Left lung (tissue), 10 donors: ENCODE data around the gene ZBTB20. TPM values are rescaled to one million over a fixed set of nuclear protein-coding genes. Genes with fewer than 3 reads are reported as not detected.

Experiments used
- ATAC-seq: fragments of 200-7000 bp; cut with Tn5 transposase; one replicate; pipeline ENCODE4 v1.9.1; 2020; ENCODE audit warnings: moderate library complexity
- DNase-seq, 4 donors: peaks; one replicate each; pipeline ENCODE4 v3.0.0-alpha.2; 2013 to 2020
- H3K27ac ChIP-seq, 2 donors: fragments of 200-600 bp; sonication (generic) in 1 of 2; one replicate each; pipeline versions ENCODE4 v1.5.0 to v1.8.0; 2020 to 2021
- H3K27me3 ChIP-seq, 2 donors: fragments of 200-600 bp; sonication (generic) in 1 of 2; one replicate each; pipeline versions ENCODE4 v1.5.0 to v1.8.0; 2020 to 2021
- H3K36me3 ChIP-seq, 2 donors: fragments of 200-600 bp; sonication (generic) in 1 of 2; one replicate each; pipeline versions ENCODE4 v1.5.0 to v1.8.0; 2020 to 2021
- H3K4me1 ChIP-seq, 2 donors: fragments of 200-600 bp; one replicate each; pipeline ENCODE4 v1.8.0; 2021
- H3K4me3 ChIP-seq, 2 donors: fragments of 200-600 bp; sonication (generic) in 1 of 2; one replicate each; pipeline versions ENCODE4 v1.5.0 to v1.8.0; 2020 to 2021; ENCODE audit warnings: mild to moderate bottlenecking in 1 of 2
- H3K9me3 ChIP-seq, 2 donors: fragments of 200-600 bp; sonication (generic) in 1 of 2; one replicate each; pipeline versions ENCODE4 v1.5.0 to v1.8.0; 2020 to 2021
- CTCF ChIP-seq, 2 donors: fragments of 200-600 bp; sonication (generic) in 1 of 2; IDR thresholded peaks; one replicate each; pipeline versions ENCODE4 v1.5.0 to v1.8.0; 2021; ENCODE audit warnings: antibody characterized with exemption in 2 of 2
- intact Hi-C, 2 donors: fragments of 100-400 bp; cut with DNase I; formaldehyde crosslinking; loops; one replicate each; pipeline versions ENCODE4 v1.11.2 to v1.14.2; 2022
- polyA plus RNA-seq, 6 donors: library from polyadenylated mRNA; unstranded; fragments of 120-200 nt; gene quantifications; one replicate each; pipeline ENCODE4 v1.2.1, GENCODE V29; 2013; ENCODE audit not compliant: insufficient read length in 6 of 6
- total RNA-seq, 2 donors: library from RNA; stranded (reverse); fragmentation: NEBNext Ultra II Directional; extraction: Animal tissue kit (Norgen Biotek cat#: 25700); gene quantifications; one replicate each; pipeline ENCODE4 v1.2.1, GENCODE V29; 2021
- donor health status: DM: no; HTN: yes; CAD: no.
- donor health status: DM: no; HTN: no; CAD: no.

Gene ZBTB20
- total and polyA plus RNA-seq, 8 donors, result 1.1 to 63.5 (median 6.0) TPM

- no peaks in the 10 kb centered on the region for H3K36me3 ChIP-seq
- H3K4me1 ChIP-seq, result no peaks in the 10 kb centered on the region
- no peak for ATAC-seq
- no peak overlapping the region for H3K27ac ChIP-seq
- DNase-seq, result no peak
- H3K27me3 ChIP-seq, result no peaks in the 10 kb centered on the region
- H3K9me3 ChIP-seq, result no peaks in the 10 kb centered on the region
- intact Hi-C loops, result no loop called here
- H3K4me3 ChIP-seq, result no peak overlapping the region
- TF ChIP-seq CTCF (IDR thresholded peaks at IDR 0.05), result no peak
These were observed 218.0 kb downstream of the ZBTB20 start for GRCh38 chr3:114928989-114929640.

DNA sequence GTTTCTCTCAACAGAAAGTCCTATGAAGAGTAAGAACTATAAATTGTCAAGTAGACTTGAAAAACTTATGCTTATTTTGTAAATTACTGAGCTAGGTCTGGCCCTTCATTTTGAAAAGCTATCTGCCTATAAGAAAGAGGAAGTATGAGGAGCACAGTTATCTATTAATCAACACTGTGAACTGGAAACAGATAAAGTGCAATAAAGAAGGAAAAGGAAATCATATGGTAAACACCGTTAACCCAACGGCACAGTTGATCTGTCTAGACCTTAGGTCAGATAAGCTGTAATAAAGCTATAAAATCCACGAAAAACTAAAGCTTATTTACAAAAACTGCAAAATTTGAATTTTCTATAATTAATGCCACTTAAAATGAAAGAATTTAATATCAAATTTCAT lies 242.5 kb downstream of the ZBTB20 start:
- H3K9me3 ChIP-seq, result no peaks in the 10 kb centered on the region
- DNase-seq (no peak), ATAC-seq (no peak)
- H3K27ac ChIP-seq, result no peak overlapping the region
- intact Hi-C loops, result no loop called here
- TF ChIP-seq CTCF (IDR thresholded peaks at IDR 0.05), result no peak
- H3K4me3 ChIP-seq, result no peak overlapping the region
- H3K27me3 ChIP-seq, result no peaks in the 10 kb centered on the region
- H3K4me1 ChIP-seq, result no peaks in the 10 kb centered on the region
- H3K36me3 ChIP-seq, result no peaks in the 10 kb centered on the region

GRCh38 chr3:114903213-114903612 lies 243.9 kb downstream of the ZBTB20 start:
- Histone ChIP-seq H3K27me3 (no peaks in the 10 kb centered on the region), H3K27ac (no peak overlapping the region), H3K36me3 (no peaks in the 10 kb centered on the region), H3K9me3 (no peaks in the 10 kb centered on the region), H3K4me1 (no peaks in the 10 kb centered on the region), H3K4me3 (no peak overlapping the region)
- TF ChIP-seq CTCF (IDR thresholded peaks at IDR 0.05), result no peak
- DNase-seq (no peak), ATAC-seq (no peak)
- intact Hi-C loops, result no loop called here

DNA sequence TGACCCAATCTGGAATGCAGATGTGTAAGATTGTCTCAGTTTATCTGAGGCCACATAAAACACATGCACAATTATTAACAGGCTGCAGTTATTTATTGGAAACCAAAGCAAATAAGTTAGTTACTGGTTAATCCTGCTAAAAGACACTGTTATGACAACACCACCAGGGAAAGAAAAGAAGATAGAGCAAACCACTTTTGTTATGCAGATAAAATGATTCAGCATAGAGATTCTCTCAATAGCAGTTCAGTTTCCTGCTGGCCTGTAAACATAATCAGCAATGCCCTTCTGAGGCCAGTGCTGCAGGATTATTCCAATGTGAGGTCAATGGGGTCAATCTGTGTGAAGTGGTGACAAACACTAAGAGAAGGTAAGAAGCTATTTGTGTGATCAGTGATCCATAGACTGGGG lies 244.4 kb downstream of the ZBTB20 start:
- no peaks in the 10 kb centered on the region for H3K9me3 ChIP-seq
- no peak overlapping the region for H3K27ac ChIP-seq
- H3K27me3 ChIP-seq, result no peaks in the 10 kb centered on the region
- intact Hi-C loops, result no loop called here
- ATAC-seq (no peak), DNase-seq (no peak)
- no peak for TF ChIP-seq CTCF (IDR thresholded peaks at IDR 0.05)
- no peak overlapping the region for H3K4me3 ChIP-seq
- H3K4me1 ChIP-seq, result no peaks in the 10 kb centered on the region
- H3K36me3 ChIP-seq, result no peaks in the 10 kb centered on the region

DNA sequence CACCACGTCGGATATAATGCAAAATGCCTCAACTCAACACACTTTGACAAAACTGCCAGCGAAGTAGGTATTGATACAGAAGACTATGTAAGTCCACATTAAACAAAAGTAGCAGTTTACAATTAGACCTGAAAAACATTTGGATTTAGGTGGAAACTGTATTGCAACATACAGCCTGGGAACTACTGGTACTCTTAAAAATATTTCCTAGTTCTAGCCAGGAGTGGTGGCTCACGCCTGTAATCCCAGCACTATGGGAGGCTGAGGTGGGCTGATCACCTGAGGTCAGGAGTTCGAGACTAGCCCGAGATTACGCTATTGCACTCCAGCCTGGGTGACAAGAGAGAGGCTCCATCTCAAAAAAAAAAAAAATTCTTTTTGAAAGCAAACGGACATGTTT lies 246.2 kb downstream of the ZBTB20 start:
- DNase-seq (no peak), ATAC-seq (peak; percentile 56)
- Histone ChIP-seq H3K27ac (peak overlapping the region; percentile 57 to 68), H3K9me3 (no peaks in the 10 kb centered on the region), H3K4me3 (peak overlapping the region in 1 of 2 donors; percentile 25), H3K36me3 (no peaks in the 10 kb centered on the region), H3K4me1 (no peaks in the 10 kb centered on the region), H3K27me3 (no peaks in the 10 kb centered on the region)
- TF ChIP-seq CTCF (IDR thresholded peaks at IDR 0.05), result no peak
- intact Hi-C loops, result no loop called here
